Measurements from ENCODE around the gene TESMIN.

TESMIN gene

GRCh38 chr11:68667511-68668500, 83.5 kb downstream of the TESMIN start:
- H3K9me3 ChIP-seq (ENCODE audit: control insufficient read depth, insufficient read depth, low read length), result no peaks in the 10 kb centered on the region
- no peaks in the 10 kb centered on the region for H3K4me1 ChIP-seq (ENCODE audit: control insufficient read depth, insufficient read depth, low read length)
- no peak overlapping the region for H3K27ac ChIP-seq (ENCODE audit: low read depth, low read length)
- H3K4me3 ChIP-seq (ENCODE audit: low read depth, low read length), result no peak overlapping the region
- no peaks in the 10 kb centered on the region for H3K36me3 ChIP-seq (ENCODE audit: control insufficient read depth, insufficient read depth, low read length)
- H3K27me3 ChIP-seq (ENCODE audit: control insufficient read depth, insufficient read depth, low read length), result no peaks in the 10 kb centered on the region
- no peak overlapping the region for H3K9ac ChIP-seq (ENCODE audit: low read depth, low read length)

GRCh38 chr11:68666849-68667248, 84.5 kb downstream of the TESMIN start:
- H3K9me3 ChIP-seq (ENCODE audit: control insufficient read depth, insufficient read depth, low read length), result no peaks in the 10 kb centered on the region
- no peaks in the 10 kb centered on the region for H3K27me3 ChIP-seq (ENCODE audit: control insufficient read depth, insufficient read depth, low read length)
- H3K9ac ChIP-seq (ENCODE audit: low read depth, low read length), result no peak overlapping the region
- H3K36me3 ChIP-seq (ENCODE audit: control insufficient read depth, insufficient read depth, low read length), result no peaks in the 10 kb centered on the region
- no peaks in the 10 kb centered on the region for H3K4me1 ChIP-seq (ENCODE audit: control insufficient read depth, insufficient read depth, low read length)
- H3K27ac ChIP-seq (ENCODE audit: low read depth, low read length), result no peak overlapping the region
- no peak overlapping the region for H3K4me3 ChIP-seq (ENCODE audit: low read depth, low read length)

- no peaks in the 10 kb centered on the region for H3K36me3 ChIP-seq (ENCODE audit: control insufficient read depth, insufficient read depth, low read length)
These were observed 85.9 kb downstream of the TESMIN start for GRCh38 chr11:68665436-68665835.

GRCh38 chr11:68664906-68665305, 86.4 kb downstream of the TESMIN start:
- Histone ChIP-seq H3K4me1 (ENCODE audit: control insufficient read depth, insufficient read depth, low read length) (no peaks in the 10 kb centered on the region), H3K4me3 (ENCODE audit: low read depth, low read length) (no peak overlapping the region), H3K36me3 (ENCODE audit: control insufficient read depth, insufficient read depth, low read length) (no peaks in the 10 kb centered on the region), H3K27me3 (ENCODE audit: control insufficient read depth, insufficient read depth, low read length) (no peaks in the 10 kb centered on the region), H3K27ac (ENCODE audit: low read depth, low read length) (no peak overlapping the region), H3K9ac (ENCODE audit: low read depth, low read length) (no peak overlapping the region), H3K9me3 (ENCODE audit: control insufficient read depth, insufficient read depth, low read length) (no peaks in the 10 kb centered on the region)

More at GRCh38 chr11:68665436-68665835, 85.9 kb downstream of the TESMIN start:
- Histone ChIP-seq H3K9me3 (ENCODE audit: control insufficient read depth, insufficient read depth, low read length) (no peaks in the 10 kb centered on the region), H3K27ac (ENCODE audit: low read depth, low read length) (no peak overlapping the region), H3K4me3 (ENCODE audit: low read depth, low read length) (no peak overlapping the region), H3K9ac (ENCODE audit: low read depth, low read length) (no peak overlapping the region), H3K4me1 (ENCODE audit: control insufficient read depth, insufficient read depth, low read length) (no peaks in the 10 kb centered on the region), H3K27me3 (ENCODE audit: control insufficient read depth, insufficient read depth, low read length) (no peaks in the 10 kb centered on the region)

GRCh38 chr11:68664141-68664540, 87.2 kb downstream of the TESMIN start:
- no peaks in the 10 kb centered on the region for H3K4me1 ChIP-seq (ENCODE audit: control insufficient read depth, insufficient read depth, low read length)
- H3K27me3 ChIP-seq (ENCODE audit: control insufficient read depth, insufficient read depth, low read length), result no peaks in the 10 kb centered on the region
- H3K27ac ChIP-seq (ENCODE audit: low read depth, low read length), result no peak overlapping the region
- H3K36me3 ChIP-seq (ENCODE audit: control insufficient read depth, insufficient read depth, low read length), result no peaks in the 10 kb centered on the region
- no peak overlapping the region for H3K4me3 ChIP-seq (ENCODE audit: low read depth, low read length)
- no peaks in the 10 kb centered on the region for H3K9me3 ChIP-seq (ENCODE audit: control insufficient read depth, insufficient read depth, low read length)
- no peak overlapping the region for H3K9ac ChIP-seq (ENCODE audit: low read depth, low read length)

GRCh38 chr11:68663482-68664010, 87.8 kb downstream of the TESMIN start:
- Histone ChIP-seq H3K4me3 (ENCODE audit: low read depth, low read length) (no peak overlapping the region), H3K9ac (ENCODE audit: low read depth, low read length) (no peak overlapping the region), H3K36me3 (ENCODE audit: control insufficient read depth, insufficient read depth, low read length) (no peaks in the 10 kb centered on the region), H3K4me1 (ENCODE audit: control insufficient read depth, insufficient read depth, low read length) (no peaks in the 10 kb centered on the region), H3K27ac (ENCODE audit: low read depth, low read length) (no peak overlapping the region), H3K27me3 (ENCODE audit: control insufficient read depth, insufficient read depth, low read length) (no peaks in the 10 kb centered on the region), H3K9me3 (ENCODE audit: control insufficient read depth, insufficient read depth, low read length) (no peaks in the 10 kb centered on the region)

GRCh38 chr11:68661697-68662603, 89.4 kb downstream of the TESMIN start:
- H3K27me3 ChIP-seq (ENCODE audit: control insufficient read depth, insufficient read depth, low read length), result no peaks in the 10 kb centered on the region
- no peaks in the 10 kb centered on the region for H3K36me3 ChIP-seq (ENCODE audit: control insufficient read depth, insufficient read depth, low read length)
- H3K9ac ChIP-seq (ENCODE audit: low read depth, low read length), result no peak overlapping the region
- H3K4me1 ChIP-seq (ENCODE audit: control insufficient read depth, insufficient read depth, low read length), result no peaks in the 10 kb centered on the region
- H3K4me3 ChIP-seq (ENCODE audit: low read depth, low read length), result no peak overlapping the region
- no peaks in the 10 kb centered on the region for H3K9me3 ChIP-seq (ENCODE audit: control insufficient read depth, insufficient read depth, low read length)
- H3K27ac ChIP-seq (ENCODE audit: low read depth, low read length), result no peak overlapping the region

GRCh38 chr11:68661014-68661413, 90.3 kb downstream of the TESMIN start:
- H3K9me3 ChIP-seq (ENCODE audit: control insufficient read depth, insufficient read depth, low read length), result no peaks in the 10 kb centered on the region
- H3K4me1 ChIP-seq (ENCODE audit: control insufficient read depth, insufficient read depth, low read length), result no peaks in the 10 kb centered on the region
- no peak overlapping the region for H3K27ac ChIP-seq (ENCODE audit: low read depth, low read length)

GRCh38 chr11:68660066-68660810, 91.1 kb downstream of the TESMIN start:
- no peak overlapping the region for H3K27ac ChIP-seq (ENCODE audit: low read depth, low read length)
- no peaks in the 10 kb centered on the region for H3K4me1 ChIP-seq (ENCODE audit: control insufficient read depth, insufficient read depth, low read length)
- no peaks in the 10 kb centered on the region for H3K9me3 ChIP-seq (ENCODE audit: control insufficient read depth, insufficient read depth, low read length)
- no peak overlapping the region for H3K9ac ChIP-seq (ENCODE audit: low read depth, low read length)
- no peaks in the 10 kb centered on the region for H3K27me3 ChIP-seq (ENCODE audit: control insufficient read depth, insufficient read depth, low read length)
- no peaks in the 10 kb centered on the region for H3K36me3 ChIP-seq (ENCODE audit: control insufficient read depth, insufficient read depth, low read length)
- no peak overlapping the region for H3K4me3 ChIP-seq (ENCODE audit: low read depth, low read length)

More at GRCh38 chr11:68661014-68661413, 90.3 kb downstream of the TESMIN start:
- H3K4me3 ChIP-seq (ENCODE audit: low read depth, low read length), result no peak overlapping the region
- H3K9ac ChIP-seq (ENCODE audit: low read depth, low read length), result no peak overlapping the region
- H3K36me3 ChIP-seq (ENCODE audit: control insufficient read depth, insufficient read depth, low read length), result no peaks in the 10 kb centered on the region
- H3K27me3 ChIP-seq (ENCODE audit: control insufficient read depth, insufficient read depth, low read length), result no peaks in the 10 kb centered on the region

GRCh38 chr11:68659158-68659921, 92.0 kb downstream of the TESMIN start:
- no peak overlapping the region for H3K4me3 ChIP-seq (ENCODE audit: low read depth, low read length)
- H3K27me3 ChIP-seq (ENCODE audit: control insufficient read depth, insufficient read depth, low read length), result no peaks in the 10 kb centered on the region
- no peak overlapping the region for H3K9ac ChIP-seq (ENCODE audit: low read depth, low read length)
- H3K9me3 ChIP-seq (ENCODE audit: control insufficient read depth, insufficient read depth, low read length), result no peaks in the 10 kb centered on the region
- H3K27ac ChIP-seq (ENCODE audit: low read depth, low read length), result no peak overlapping the region
- H3K4me1 ChIP-seq (ENCODE audit: control insufficient read depth, insufficient read depth, low read length), result no peaks in the 10 kb centered on the region
- no peaks in the 10 kb centered on the region for H3K36me3 ChIP-seq (ENCODE audit: control insufficient read depth, insufficient read depth, low read length)

Data from HUES48 (cell line).